NCI-H524 treated with DMSO at 0.1 percent for 48 hours (cell line): ENCODE measurements around the gene CABS1.

Source experiments
- DNase-seq: peaks from one replicate; lab custom pipeline; 2025; lab: John Stamatoyannopoulos, UW

CABS1 gene

DNA sequence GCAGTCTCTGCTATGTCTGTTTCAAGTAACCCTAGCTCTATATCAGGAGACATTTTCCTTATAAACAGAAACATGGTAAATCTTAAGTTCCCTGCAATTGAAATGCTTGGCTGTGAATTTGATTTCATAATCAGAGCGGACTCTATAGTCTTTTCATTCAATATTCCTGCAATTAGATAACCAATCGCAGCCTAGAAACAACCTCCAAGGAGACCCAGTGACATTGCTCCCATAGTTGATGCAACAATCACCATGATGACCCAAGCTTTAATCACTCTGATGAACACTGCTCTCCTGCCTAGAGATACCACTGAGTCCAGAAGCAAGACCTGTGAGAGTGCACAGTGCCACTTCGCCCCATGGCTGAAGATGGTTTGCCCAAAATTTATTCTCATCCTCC lies at the start of gene CABS1:
TSS of gene CABS1 (plus strand) at position 301 of the 400 bp plus-strand sequence. CDS start at position 360, 59 bp downstream.
- no peak for DNase-seq

- no peak for DNase-seq
These were observed 46.1 kb upstream of the CABS1 start for GRCh38 chr4:70288651-70289050.

- no peak for DNase-seq
These were observed 43.4 kb upstream of the CABS1 start for GRCh38 chr4:70291341-70291740.

DNA sequence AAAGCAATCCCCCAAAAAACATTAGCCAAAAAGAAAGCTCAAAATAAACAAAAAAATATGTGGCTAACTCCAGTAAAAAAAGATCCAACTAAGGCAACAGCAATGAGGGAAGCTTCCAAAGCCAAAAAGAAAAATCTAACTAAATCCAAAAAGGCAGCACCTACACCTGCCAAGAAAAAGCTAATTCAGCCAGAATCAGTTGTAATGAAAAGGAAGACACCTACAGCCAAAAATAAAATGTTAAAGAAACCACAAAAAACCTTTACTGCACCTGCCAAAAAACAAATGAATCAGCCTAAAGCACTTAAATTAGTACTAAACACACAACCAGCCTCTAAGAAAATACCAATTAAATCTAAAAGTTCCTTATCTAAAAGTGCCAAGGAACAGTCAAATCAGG lies 37.2 kb upstream of the CABS1 start:
- DNase-seq = no peak

DNA sequence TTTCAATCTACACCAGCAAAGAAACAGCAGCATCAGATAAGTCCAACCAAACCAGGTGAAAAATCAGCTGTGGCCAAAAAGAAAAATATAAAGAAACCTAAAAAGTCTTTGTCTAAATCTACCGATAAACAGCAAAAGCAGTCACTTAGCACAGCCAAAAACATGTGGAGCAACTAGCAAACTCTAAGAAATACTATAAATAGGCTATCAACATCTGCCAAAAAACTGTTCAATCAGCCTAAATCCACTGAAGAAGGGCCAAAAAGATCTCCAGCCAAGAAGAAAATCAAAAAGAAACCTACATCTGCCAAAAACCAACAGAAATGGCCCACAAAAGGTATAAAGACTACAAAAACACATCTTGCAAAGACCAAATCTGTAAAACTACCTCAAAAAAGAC lies 36.7 kb upstream of the CABS1 start:
- no peak for DNase-seq

DNA sequence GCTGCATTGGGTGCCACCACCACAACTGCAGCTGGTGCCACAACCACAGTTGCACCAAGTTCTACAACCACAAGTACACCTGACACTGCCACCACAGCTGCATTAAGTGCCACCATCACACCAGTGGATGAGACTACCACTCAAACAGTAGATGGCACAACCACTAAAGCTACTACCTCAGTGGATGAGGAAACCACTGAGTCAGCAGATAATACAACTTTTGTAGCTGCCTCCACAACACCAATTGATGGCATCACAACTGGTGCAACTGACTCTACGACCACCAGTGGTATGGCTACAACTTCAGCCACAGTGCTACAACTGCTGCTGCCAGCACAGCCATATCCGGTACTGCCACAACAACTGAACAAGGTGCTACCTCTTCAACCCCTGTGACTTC lies 35.1 kb upstream of the CABS1 start:
- no peak for DNase-seq

GRCh38 chr4:70300215-70300614 lies 34.6 kb upstream of the CABS1 start:
- no peak for DNase-seq

GRCh38 chr4:70303090-70303489 lies 31.7 kb upstream of the CABS1 start:
- DNase-seq = no peak

- DNase-seq = no peak
These were observed 29.2 kb upstream of the CABS1 start for GRCh38 chr4:70305601-70306000.

DNA sequence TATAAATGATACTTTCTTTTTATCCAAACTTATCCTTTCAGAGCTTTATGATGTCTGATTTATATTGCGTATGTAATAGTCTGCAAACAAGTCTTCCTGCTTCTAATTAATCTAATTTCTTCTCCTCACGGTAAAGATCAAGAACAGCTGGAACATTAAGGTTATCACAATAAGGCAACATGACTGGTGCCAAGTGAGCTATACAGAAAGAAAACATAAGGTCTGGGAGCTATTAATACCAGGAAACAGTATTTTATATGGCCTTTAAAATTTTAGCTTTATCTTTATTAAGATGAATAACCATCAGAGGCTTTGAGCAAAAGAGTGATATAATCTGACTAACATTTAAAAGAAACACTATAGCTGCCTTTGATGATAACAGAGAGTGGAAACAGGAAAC lies 28.7 kb upstream of the CABS1 start:
- DNase-seq = no peak

DNA sequence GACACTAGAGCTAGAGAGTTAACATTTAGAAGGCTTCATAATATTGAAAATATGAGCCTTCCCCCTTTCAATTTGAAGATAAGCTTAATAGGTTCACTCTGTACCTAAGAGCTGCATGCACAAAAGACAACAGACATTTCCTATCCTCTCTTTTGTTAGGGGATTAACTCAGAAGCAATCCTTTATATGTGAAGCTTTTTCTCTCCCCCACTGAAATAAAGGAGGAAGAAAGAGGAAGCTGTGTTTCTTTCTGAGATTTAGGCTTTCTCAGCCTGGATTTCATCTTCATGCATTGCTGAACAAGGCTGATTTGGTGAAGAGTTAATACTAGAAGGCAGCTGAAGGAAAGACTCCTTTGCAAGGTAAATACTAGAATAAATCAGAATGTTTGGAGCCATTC lies 21.0 kb upstream of the CABS1 start:
- DNase-seq = no peak

DNA sequence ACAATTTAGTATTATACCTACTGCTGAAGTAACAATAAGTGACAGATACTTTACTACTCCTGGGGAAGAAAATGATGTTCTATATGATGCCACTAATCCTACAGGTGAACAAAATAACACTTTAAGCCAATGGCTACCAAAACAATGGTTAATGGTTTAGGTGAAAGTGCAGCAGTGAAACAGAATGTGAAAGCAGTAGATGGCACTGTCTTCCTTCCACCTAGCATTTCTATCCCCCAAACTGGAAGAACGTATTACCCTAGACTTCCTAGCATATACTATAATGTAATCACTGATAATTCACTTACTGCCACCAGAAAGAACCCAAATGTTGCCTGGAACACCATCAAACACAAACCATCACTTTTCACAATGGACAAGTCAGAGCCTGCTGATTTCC lies 18.9 kb upstream of the CABS1 start:
- no peak for DNase-seq

- DNase-seq = no peak
These were observed 8.7 kb upstream of the CABS1 start for GRCh38 chr4:70326052-70326451.

GRCh38 chr4:70336043-70336442 lies 1.3 kb downstream of the CABS1 start:
- DNase-seq = no peak

GRCh38 chr4:70337886-70338420 lies 3.2 kb downstream of the CABS1 start:
- no peak for DNase-seq

- DNase-seq = no peak
These were observed 21.4 kb downstream of the CABS1 start for GRCh38 chr4:70356185-70356584.

DNA sequence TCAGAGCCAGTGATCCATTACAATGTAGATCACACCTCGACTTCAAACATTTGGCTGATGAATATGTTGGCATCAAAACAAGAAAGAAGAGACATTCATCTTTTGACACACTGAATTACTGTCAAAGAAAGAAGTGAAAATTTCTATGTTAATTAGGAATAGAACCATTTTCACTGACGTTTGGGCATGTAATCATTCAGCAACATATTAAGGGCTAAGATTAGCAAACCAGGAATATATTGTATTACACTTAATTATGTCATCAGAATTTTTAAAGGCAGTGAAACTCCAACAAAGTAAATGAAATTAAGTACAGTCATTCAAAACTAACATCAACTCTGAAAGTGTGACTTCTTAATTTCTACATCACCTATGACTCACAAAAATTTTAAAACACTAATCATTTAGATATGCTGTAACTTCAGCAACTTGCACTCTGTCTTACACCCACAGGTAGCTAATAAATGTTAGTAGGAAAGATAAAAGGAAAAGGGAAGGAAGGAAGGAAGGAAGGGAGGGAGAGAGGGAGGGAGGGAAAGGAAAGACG lies 24.4 kb downstream of the CABS1 start:
- no peak for DNase-seq

DNA sequence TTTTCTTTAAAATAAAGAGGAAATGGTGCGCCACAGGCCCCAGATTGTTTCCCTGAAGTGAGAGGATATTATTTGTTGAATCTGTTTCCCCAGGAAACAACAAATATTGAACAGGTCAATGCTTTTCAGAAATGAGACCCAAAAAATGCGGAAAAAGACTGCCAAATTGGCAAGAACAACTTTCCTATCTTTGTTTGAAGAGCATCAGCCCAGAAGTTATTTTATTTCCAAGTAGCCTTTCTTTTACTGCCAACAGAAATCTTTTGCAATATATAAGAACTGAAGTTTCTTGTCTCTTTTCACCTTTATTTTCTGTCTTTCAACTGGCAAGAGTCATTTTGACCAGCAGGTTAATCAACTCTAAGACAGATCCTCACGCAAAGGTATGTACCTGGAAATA lies 25.7 kb downstream of the CABS1 start, which contains the start of gene SMR3A:
TSS of gene SMR3A (plus strand) at position 301 of the 400 bp plus-strand sequence. CDS start 1,356 bp downstream, outside the sequence.
- no peak for DNase-seq

DNA sequence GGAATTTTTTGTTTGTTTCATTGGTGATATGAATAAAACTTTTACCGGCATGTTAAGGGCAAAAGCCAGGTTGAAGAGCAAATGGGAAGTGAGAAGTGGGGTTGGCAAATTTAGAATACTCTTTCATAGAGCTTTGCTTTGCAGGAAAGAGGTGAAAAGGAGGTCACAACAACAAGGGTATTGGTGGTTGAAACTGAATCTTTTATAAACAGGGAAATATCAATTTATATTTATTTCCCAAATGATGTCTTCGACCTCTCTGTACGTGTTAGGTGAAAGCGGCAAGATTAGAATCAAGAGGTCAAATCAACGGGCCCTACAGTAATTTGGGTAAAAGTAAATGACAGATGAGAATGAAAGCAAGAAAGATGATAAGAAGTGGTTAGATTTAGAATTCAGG lies 29.2 kb downstream of the CABS1 start:
- DNase-seq = no peak

GRCh38 chr4:70365479-70365878 lies 30.7 kb downstream of the CABS1 start:
- no peak for DNase-seq

DNA sequence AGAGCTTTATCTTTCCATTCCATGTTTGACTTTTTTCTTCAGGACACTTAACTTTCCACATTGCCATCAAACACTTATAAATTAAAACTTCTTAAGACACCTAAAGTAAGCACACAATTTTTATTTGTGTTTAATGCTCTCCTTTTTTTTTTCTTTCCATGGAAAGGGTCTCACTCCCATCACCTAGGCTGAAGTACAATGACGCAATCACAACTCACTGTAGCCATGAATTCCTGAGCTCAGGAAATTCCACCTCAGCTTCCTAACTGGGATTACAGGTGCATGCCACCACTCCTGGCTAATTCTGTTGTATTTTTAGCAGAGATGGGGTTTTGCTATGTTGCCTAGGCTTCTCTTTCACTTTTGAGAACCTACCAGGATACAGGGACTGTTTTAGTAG lies 33.0 kb downstream of the CABS1 start:
- DNase-seq = no peak

- DNase-seq = no peak
These were observed 37.2 kb downstream of the CABS1 start for GRCh38 chr4:70371987-70372386.

DNA sequence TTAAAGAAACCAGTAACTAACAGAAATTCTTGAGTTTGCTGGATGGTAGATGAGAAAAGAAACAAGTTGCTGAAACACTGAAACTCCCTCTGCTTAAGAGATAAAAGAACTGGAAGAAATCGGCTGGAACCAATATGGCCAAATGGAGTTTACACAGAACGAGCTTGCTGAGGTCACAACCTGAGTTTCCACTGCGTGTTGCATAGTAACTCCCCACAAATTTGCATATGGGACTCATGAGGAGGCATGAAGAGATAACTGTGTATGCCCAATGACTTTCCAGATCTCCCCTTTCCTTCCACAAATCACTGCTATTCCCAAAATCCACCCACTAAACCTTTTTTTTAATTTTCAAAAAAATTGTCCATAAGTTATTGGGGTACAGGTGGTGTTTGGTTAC lies 38.0 kb downstream of the CABS1 start:
- DNase-seq = no peak

GRCh38 chr4:70380578-70380977 lies 45.8 kb downstream of the CABS1 start:
- DNase-seq = no peak
